B cell (primary cell): ENCODE results near the gene NUAK1. TPM values are rescaled to one million over a fixed set of nuclear protein-coding genes. Genes with fewer than 3 reads are reported as not detected.

Experiments
- ATAC-seq: fragments of 200-7000 bp; cut with Tn5 transposase; one replicate; pipeline ENCODE4 v1.10.0; 2021; ENCODE audit warnings: low read depth, mild to moderate bottlenecking, moderate number of reproducible peaks, moderate library complexity
- CTCF ChIA-PET: fragments of 350-600 bp; sonication (Branson Sonifier 250); formaldehyde crosslinking; loops from one replicate; lab custom pipeline; 2021; ENCODE audit warnings: antibody characterized with exemption, inconsistent platforms; lab: Charles Lee
- POLR2A ChIA-PET: fragments of 350-600 bp; sonication (Branson Sonifier 250); formaldehyde crosslinking; loops from one replicate; lab custom pipeline; 2021; ENCODE audit warnings: antibody characterized with exemption; lab: Charles Lee
- DNase-seq: peaks from one replicate; pipeline ENCODE4 v3.0.0; 2013
- H2AFZ ChIP-seq: 2 replicates; pipeline ENCODE4 v1.6.1; 2012; ENCODE audit warnings: mild to moderate bottlenecking, low read depth, low read length; ENCODE audit not compliant: insufficient read depth, poor library complexity, severe bottlenecking
- H3K27ac ChIP-seq, 2 donors: 1 replicate in 1 of 2; 2 replicates in 1 of 2; pipeline ENCODE4 v1.5.1; 2012 to 2013; ENCODE audit warnings: low read length in 2 of 2, mild to moderate bottlenecking in 2 of 2, moderate library complexity in 1 of 2
- H3K27me3 ChIP-seq, 4 experiments: fragments of 200-600 bp in 1 of 4; sonication (generic) in 1 of 4; replicated peaks in 1 of 4; 1 replicate in 2 of 4; 2 replicates in 2 of 4; pipeline versions ENCODE4 v1.6.1 to v1.7.0; 2013 to 2016; ENCODE audit warnings: low read length in 3 of 4, mild to moderate bottlenecking in 2 of 4, mixed read lengths in 1 of 4, moderate library complexity in 1 of 4; ENCODE audit not compliant: insufficient read depth in 4 of 4, control insufficient read depth in 3 of 4; ENCODE audit errors: control extremely low read depth in 1 of 4
- H3K36me3 ChIP-seq, 2 experiments: replicated peaks in 1 of 2; 1 replicate in 1 of 2; 2 replicates in 1 of 2; pipeline versions ENCODE4 v1.6.1 to v1.7.1; 2013; ENCODE audit warnings: low read length in 1 of 2; ENCODE audit not compliant: insufficient read depth in 2 of 2, control insufficient read depth in 1 of 2; ENCODE audit errors: control extremely low read depth in 1 of 2, extremely low read depth in 1 of 2
- H3K4me1 ChIP-seq, 2 donors: fragments of 200-600 bp in 1 of 2; sonication (generic) in 1 of 2; 1 replicate in 1 of 2; 2 replicates in 1 of 2; pipeline versions ENCODE4 v1.5.1 to v1.6.1; 2013 to 2017; ENCODE audit warnings: low read length in 2 of 2; ENCODE audit not compliant: control insufficient read depth in 2 of 2, insufficient read depth in 2 of 2
- H3K4me2 ChIP-seq: replicated peaks from 2 replicates; pipeline ENCODE3; 2012; ENCODE audit warnings: mild to moderate bottlenecking, low read depth, low read length; ENCODE audit not compliant: poor library complexity, severe bottlenecking
- H3K4me3 ChIP-seq, 5 experiments: fragments of 200-600 bp in 1 of 5; sonication (generic) in 1 of 5; 1 replicate in 3 of 5; 2 replicates in 2 of 5; pipeline versions ENCODE4 v1.5.1 to v1.7.0; 2011 to 2016; ENCODE audit warnings: low read length in 4 of 5, mild to moderate bottlenecking in 4 of 5, low read depth in 2 of 5, control low read depth in 1 of 5, moderate library complexity in 1 of 5; ENCODE audit not compliant: insufficient read depth in 1 of 5; ENCODE audit errors: control extremely low read depth in 1 of 5, extremely low read depth in 1 of 5
- H3K79me2 ChIP-seq: fragments of 200-600 bp; sonication (generic); one replicate; pipeline ENCODE4 v1.6.0; 2016; ENCODE audit warnings: low read length; ENCODE audit not compliant: control insufficient read depth, insufficient read depth
- H3K9ac ChIP-seq: fragments of 200-600 bp; sonication (generic); 2 replicates; pipeline ENCODE4 v1.6.1; 2017; ENCODE audit warnings: mild to moderate bottlenecking, low read length, moderate library complexity
- H3K9me3 ChIP-seq, 3 donors: one replicate each; pipeline versions ENCODE4 v1.6.1 to v1.7.1; 2013; ENCODE audit warnings: low read length in 2 of 3; ENCODE audit not compliant: control insufficient read depth in 2 of 3, insufficient read depth in 1 of 3; ENCODE audit errors: control extremely low read depth in 1 of 3
- H4K20me1 ChIP-seq: 2 replicates; pipeline ENCODE4 v1.6.0; 2012; ENCODE audit warnings: mild to moderate bottlenecking, low read length; ENCODE audit not compliant: insufficient read depth, control insufficient read depth, poor library complexity, severe bottlenecking
- H3K27ac Mint-ChIP-seq: one replicate; pipeline ENCODE4 v1.8.0; 2021; ENCODE audit warnings: mixed read lengths
- H3K27me3 Mint-ChIP-seq: one replicate; pipeline ENCODE4 v1.8.0; 2021; ENCODE audit warnings: mixed read lengths
- H3K4me1 Mint-ChIP-seq: one replicate; pipeline ENCODE4 v1.8.0; 2021; ENCODE audit warnings: mixed read lengths
- H3K4me3 Mint-ChIP-seq: one replicate; pipeline ENCODE4 v1.8.0; 2021; ENCODE audit warnings: mixed read lengths
- H3K9me3 Mint-ChIP-seq: one replicate; pipeline ENCODE4 v1.8.0; 2022; ENCODE audit warnings: mixed read lengths; ENCODE audit not compliant: insufficient read depth
- CTCF ChIP-seq: fragments of 200-600 bp; IDR thresholded peaks from one replicate; pipeline ENCODE4 v1.8.0; 2022; ENCODE audit warnings: antibody characterized with exemption, mild to moderate bottlenecking
- EZH2 ChIP-seq: IDR thresholded peaks from 2 replicates; pipeline ENCODE4 v1.6.1; 2012; ENCODE audit warnings: borderline replicate concordance, low read depth, mild to moderate bottlenecking, moderate library complexity, low read length; ENCODE audit not compliant: insufficient read depth, poor library complexity, severe bottlenecking
- WGBS: methylation state at CpG from one replicate; pipeline ENCODE4 v1.1.5; 2013; ENCODE audit warnings: missing lambda C conversion rate; ENCODE audit not compliant: insufficient coverage; 5-methylcytosine and 5-hydroxymethylcytosine counted together
- intact Hi-C: fragments of 100-400 bp; cut with micrococcal nuclease; formaldehyde crosslinking; loops from one replicate; pipeline ENCODE4 v1.10.0; 2022
- polyA plus RNA-seq: library from polyadenylated mRNA; depleted of rRNA; stranded (reverse); fragments of >200 nt; gene quantifications from 2 replicates; pipeline ENCODE4 v1.2.3, GENCODE V29; 2012
- total RNA-seq, 2 donors: library from RNA; stranded (reverse); fragments of 120-200 nt in 1 of 2; gene quantifications; 1 replicate in 1 of 2; 2 replicates in 1 of 2; pipeline versions ENCODE4 v1.2.3 to v1.2.4, GENCODE V29; 2013 to 2022

The NUAK1 gene
- total and polyA plus RNA-seq, 2 donors (not counting 1 experiment from before 2014, with no cell fraction given) = not detected

DNA sequence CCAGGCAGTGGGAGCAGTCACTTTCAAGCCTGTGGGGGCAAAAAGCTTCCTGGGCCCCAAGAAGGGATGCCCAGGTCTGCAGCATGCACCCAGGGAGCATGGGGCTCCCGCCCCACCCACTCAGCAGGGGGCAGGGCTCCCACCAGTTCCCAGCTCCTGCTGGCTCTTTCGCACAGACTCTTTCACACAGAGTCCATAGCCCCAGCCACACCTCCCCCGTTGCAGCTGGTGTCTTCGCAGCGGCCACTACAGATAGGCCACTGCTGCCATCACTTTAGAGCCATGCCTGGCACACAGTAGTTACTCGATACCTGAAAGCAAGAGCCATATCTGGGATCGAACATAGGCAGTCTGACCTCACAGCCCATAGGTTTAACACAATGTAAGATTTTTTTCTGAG is 98.2 kb downstream of the NUAK1 start:
- ChIA-PET CTCF (no interaction called here), POLR2A (no interaction called here)
- no peak for DNase-seq
- no peak overlapping the region for H3K4me2 ChIP-seq
- no peak for TF ChIP-seq EZH2
- TF ChIP-seq CTCF = no peak
- Mint-ChIP-seq H3K4me1 (no peaks in the 10 kb centered on the region), H3K9me3 (peaks cover 2% of the 10 kb centered on the region), H3K27me3 (peaks cover 11% of the 10 kb centered on the region), H3K4me3 (no peak overlapping the region), H3K27ac (no peak overlapping the region)
- 80% methylated on average over 7 of the region's 7 CpGs for WGBS
- H3K4me3 ChIP-seq = no peak overlapping the region
- H3K9ac ChIP-seq = no peak overlapping the region
- H3K27me3 ChIP-seq = no peaks in the 10 kb centered on the region
- intact Hi-C loops = no loop called here
- no peaks in the 10 kb centered on the region for H3K4me1 ChIP-seq
- H2AFZ ChIP-seq = no peak overlapping the region
- no peak overlapping the region for H3K27ac ChIP-seq
- H3K79me2 ChIP-seq = no peaks in the 10 kb centered on the region
- H3K36me3 ChIP-seq = no peaks in the 10 kb centered on the region
- H3K9me3 ChIP-seq = peaks cover 0 to 17% (median 0%) of the 10 kb centered on the region in 3 donors
- no peak for ATAC-seq
- no peaks in the 10 kb centered on the region for H4K20me1 ChIP-seq

DNA sequence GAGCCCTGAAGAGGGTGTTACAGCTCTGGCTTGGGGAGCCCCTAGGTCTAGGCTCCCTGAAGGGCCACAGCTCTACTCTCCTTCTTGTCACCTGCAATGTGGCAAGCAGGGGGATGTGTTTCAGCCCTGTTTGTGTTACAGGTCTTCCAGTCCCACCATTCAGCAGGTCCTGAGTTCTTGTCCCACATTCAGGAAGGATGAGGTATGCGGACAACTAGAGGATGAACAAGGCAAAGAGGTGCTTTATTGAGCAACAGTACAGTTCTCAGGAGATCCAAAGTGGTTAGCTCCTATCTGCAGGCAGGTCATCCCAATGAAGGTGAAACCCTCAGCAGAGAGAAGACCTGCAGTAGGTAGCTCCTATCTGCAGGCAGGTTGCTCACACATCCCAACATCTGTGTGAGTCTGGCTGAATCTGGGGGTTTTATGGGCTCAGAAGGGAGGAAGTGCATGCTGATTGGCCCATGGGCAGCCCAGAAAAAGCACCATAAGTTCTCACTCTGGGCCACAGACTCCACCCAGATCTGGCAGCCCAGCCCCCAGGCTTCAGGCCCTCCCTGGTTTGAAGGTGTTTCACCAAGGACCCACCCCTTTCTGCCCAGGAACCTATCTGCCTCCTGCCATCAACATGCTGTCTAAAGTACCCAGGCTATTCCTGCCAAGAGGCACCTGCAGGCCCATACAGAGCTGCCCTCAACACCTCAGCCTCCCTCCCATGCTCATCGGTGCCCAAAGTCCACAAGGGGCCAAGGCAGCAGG is 98.9 kb downstream of the NUAK1 start:
- Histone ChIP-seq H3K4me1 (no peaks in the 10 kb centered on the region), H3K9me3 (peaks cover 0 to 17% (median 0%) of the 10 kb centered on the region in 3 donors), H2AFZ (no peak overlapping the region), H3K27ac (no peak overlapping the region), H3K27me3 (no peaks in the 10 kb centered on the region), H3K4me2 (no peak overlapping the region), H3K4me3 (no peak overlapping the region), H3K79me2 (no peaks in the 10 kb centered on the region), H3K9ac (no peak overlapping the region), H3K36me3 (no peaks in the 10 kb centered on the region), H4K20me1 (no peaks in the 10 kb centered on the region)
- DNase-seq = no peak
- no peaks in the 10 kb centered on the region for H3K4me1 Mint-ChIP-seq
- H3K9me3 Mint-ChIP-seq = peaks cover 2% of the 10 kb centered on the region
- no peak for ATAC-seq
- ChIA-PET CTCF (no interaction called here), POLR2A (no interaction called here)
- intact Hi-C loops = no loop called here
- TF ChIP-seq CTCF (no peak), EZH2 (no peak)
- H3K4me3 Mint-ChIP-seq = no peak overlapping the region
- no peak overlapping the region for H3K27ac Mint-ChIP-seq
- 86% methylated on average over 2 of the region's 2 CpGs for WGBS
- H3K27me3 Mint-ChIP-seq = peaks cover 11% of the 10 kb centered on the region
